NCI-H510A treated with DMSO at 0.1 percent for 48 hours (cell line): ENCODE results near the gene AKR7A3.

Experiments
- DNase-seq: peaks from one replicate; lab custom pipeline; 2025; lab: John Stamatoyannopoulos, UW

Gene AKR7A3

DNA sequence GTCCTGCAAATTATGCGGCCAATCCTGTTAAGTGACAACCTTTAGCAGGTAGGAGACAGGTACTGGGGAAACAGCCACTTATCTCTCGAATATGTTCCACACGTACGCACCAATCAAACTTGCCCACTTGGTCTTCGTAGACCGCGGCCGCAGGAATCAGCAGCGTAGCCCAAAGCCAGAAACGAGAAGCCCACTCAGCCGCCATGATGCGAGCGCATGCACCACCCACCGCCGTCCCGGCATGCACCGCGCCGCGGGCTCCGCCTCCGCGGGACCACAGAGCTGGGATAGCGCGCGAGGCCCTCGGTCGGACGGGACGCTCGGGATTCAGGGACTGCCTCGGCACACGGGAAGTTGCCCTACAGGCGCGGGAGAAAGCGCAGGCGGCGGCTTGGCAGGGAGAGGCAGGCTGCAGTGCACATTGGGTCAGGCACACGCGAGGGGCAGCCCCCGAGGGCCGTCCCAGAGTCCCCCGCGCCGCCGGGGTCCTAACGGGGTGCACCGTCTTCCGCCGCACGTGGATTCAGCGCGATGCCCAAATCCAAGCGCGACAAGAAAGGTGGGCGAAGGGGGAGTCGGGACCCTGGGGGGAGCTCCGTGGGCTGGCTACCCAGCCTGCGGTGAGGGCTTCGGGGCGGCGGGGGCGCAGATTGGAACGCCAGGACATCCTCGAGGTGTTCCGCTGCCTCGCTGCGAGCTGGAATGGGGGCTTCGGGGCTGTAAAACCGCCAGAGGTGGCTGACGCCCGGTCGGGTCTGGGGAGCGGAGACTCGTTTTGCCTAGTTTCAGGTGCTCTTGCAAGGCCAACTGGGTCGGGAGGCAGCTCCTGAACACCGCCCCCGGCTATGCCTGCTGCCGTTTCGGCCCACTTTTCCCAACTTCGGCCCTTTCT lies 37.0 kb downstream of the AKR7A3 start, which contains the start of the genes EMC1 and MRTO4:
Gene EMC1 (minus strand): TSS at position 220 of the 892 bp plus-strand sequence. CDS start 15 bp downstream, at position 205.
Gene MRTO4 (plus strand): TSS at position 501 of the 892 bp plus-strand sequence. CDS start 31 bp downstream, at position 532.
- DNase-seq = peak; percentile 77

DNA sequence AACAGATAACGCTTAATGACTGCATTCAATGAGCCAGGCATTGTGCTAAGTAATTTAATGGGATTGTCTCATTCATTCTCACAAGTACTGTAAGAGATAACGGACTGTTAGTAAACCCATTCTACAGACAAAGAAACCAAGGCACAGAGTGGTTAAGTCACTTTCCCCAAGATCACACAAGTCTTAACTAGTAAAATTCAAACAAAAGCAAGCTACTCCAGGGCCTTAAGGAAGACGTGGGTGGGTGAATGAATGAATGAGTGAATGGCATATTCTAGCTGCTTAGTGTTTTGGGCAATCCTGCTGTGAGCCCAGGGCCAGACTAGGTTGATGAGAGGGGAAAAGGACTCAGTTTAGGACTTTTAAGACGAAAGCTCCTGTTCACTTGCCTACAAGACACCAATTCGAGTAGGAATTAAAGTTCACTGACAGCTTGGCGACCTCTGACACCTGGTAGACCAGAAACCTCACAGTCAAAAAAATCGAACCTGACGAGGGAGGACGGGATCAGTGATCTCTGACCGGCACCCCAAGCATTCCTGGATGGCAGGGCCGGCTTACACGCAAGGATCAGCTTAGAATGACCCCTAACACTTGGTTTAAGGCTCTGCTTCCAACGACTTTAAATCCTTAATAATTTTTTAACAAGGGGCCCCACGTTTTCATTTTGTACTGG lies 37.8 kb downstream of the AKR7A3 start:
- DNase-seq = no peak

DNA sequence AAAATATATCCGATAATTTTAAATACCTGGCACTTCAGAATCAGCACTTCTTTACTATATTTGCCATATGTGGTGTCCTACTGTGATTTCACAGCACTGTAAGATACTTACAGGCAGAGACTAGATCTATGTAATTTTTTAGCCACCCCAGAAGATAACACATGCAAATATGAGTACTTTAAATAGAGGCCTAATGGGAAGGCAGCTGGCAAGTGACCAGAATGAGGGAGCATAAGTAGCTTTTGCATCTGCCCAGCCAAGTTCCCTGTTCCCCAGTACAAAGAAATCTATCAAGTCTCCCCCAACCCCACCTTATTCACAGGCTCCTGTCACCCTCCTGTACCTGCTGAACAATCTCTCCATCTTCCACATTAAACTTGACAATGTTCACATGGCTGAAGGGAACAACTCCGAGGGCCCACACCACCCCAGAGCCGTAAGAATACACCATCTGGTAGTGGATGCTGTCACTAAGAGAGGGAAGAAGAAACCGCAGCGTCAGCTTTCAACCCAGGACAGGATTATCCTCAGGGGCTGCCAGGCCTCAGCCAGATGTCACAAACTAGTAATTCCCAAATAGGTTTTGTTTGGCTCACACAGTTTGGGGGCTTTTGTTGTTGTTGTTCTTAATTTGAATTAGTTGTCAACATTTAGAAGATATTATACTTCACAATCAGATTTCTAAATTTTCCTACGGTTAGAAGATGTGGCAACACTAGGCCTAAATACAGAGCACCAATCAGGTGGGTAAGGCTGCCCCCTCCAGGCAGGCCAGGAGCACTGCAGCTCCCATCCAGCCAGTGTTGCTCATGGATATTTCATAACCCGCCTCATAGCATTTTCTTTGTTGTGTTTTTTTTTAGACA lies 47.7 kb downstream of the AKR7A3 start:
- DNase-seq = peak; percentile 60

DNA sequence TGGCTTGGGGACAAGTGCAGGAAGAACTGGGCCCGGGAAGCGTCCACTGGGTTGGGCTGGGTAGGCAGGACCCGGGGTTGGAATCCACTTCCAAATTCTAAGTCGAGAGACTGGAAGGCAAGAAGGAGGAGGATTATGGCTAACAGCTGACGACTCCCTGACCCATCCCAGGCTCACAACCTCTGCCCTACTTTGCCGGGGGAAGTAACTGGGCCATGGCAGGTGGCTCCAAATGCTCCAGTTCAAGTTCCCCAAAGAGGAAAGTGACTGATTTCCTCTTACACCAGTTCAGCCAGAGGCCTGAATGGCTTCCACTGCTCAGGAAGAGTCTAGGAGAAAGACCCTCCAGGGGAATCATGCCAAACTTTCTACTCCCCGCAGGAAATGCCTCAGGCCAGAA lies 48.7 kb downstream of the AKR7A3 start:
- DNase-seq = no peak

DNA sequence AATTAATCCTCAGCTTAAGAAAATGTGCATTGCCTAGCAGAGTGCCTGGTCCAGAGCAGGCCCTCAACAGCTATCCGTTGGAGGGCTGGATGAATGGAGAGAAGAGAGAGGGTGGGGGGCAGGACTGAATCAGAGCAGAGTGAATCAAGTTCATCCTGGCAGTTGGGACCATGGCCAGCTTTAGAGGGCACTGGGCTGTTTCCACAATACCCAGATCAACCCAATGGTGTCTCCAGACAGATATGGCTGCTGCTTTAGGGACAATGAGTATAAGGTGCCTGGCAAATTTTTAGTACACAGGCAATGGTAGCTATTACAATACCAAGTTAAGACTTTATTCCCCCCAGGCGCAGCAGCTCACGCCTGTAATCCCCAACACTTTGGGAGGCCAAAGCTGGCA lies 54.3 kb downstream of the AKR7A3 start:
- no peak for DNase-seq
